HG03066 (cell line): Measurements from ENCODE around the gene NCF2.

ENCODE experiments used
- ATAC-seq: cut with Tn5 transposase; IDR thresholded peaks from one replicate; pipeline ENCODE4 v1.9.1; 2021; ENCODE audit warnings: low read depth; ENCODE audit not compliant: unreplicated experiment

NCF2 gene

DNA sequence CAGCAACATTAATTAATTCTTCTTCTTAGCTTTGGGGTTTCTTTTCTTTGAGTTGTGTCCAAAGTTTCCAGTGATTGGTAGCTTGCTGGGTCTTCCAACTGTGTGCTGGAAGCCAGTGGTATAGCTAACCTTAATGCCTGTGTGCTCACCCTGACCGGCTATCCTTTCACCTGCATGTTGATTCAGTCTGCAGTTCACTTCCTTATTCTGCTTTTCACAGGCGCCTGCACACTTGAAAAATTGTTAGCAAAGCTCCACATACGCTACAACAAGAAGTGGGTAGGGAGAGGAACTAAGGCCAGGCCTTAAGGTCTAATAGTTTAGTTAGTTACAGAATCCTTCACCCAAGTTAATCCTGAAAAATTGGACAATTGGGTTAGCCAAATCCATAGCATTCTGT, 35.7 kb downstream of the NCF2 start:
- ATAC-seq = no peak

DNA sequence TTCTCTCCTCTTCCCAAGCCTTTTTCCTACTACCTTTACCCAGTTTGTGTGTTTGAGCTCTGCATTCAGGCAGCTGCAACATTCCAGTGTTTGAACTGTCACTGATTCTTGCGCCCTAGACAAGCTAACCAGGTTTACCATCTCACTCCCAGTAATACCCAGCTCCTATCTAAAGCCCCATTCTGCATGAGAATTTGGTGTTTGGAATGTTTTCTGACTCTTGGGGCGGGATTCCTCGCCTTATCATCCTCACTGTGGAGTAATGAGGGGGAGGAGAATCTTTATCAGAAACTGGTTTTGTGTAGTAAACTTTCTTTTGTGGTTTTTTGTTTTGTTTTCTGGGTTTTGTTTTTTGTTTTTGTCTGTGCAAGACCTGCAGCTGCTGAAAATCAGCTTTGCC, 36.5 kb downstream of the NCF2 start:
- no peak for ATAC-seq

DNA sequence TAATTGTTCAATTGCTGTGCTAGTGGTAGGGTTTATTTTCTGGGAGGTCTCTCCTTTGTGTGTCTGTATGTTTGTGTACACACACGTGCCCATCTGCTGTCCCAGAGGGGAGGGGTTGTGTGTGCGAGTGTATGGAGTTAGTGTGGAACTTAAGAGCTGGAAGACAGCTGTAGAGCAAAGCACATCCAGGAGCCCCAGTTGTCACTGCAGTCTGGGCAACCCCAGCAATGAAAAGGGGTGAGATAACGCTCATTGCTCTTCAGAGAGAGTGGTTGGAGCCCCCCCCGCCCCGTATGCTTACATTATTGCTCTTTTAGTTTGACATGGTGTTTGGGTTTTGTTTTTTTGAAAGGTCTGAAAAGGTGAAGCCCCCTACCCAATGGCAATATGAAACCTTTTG, 36.9 kb downstream of the NCF2 start:
- ATAC-seq = no peak

DNA sequence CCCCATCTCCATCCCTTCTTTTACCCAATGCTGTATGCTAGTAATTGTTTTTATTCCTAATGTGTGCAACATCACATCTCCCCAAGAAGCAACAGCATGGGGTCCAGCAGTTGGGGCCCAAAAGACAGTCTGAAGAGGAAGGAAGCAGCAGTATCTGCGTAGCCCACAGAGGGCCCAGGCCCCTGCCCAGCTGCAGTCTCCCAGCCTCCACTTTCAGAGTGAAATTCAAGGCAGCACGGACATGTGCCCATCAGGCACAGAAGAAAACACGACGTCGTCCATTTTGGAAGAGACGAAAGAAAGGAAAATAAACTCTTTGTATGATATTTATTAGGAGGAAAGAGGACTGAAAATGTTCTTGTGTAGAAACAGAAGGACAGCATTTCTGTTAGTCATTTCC, 37.4 kb downstream of the NCF2 start:
- no peak for ATAC-seq

DNA sequence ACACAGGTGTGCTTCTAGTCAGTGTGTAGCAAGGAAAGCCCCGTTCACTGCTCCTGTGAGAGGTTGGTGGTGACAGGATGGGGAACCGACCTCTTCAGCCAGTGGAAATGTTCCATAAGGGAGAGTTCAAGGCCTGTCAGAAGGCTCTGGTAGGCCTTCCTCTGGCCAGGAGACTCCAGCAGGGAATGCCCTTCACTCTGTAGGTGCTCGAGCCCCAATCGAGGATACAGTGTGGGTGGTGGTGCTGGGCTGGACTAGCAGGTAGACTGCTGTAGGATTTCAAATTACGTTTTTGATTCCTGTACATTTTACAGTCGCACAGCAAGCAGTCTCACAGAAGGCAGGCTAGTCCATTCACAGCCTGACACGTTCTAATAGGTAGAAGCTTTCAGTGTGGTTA, 37.8 kb downstream of the NCF2 start:
- no peak for ATAC-seq

DNA sequence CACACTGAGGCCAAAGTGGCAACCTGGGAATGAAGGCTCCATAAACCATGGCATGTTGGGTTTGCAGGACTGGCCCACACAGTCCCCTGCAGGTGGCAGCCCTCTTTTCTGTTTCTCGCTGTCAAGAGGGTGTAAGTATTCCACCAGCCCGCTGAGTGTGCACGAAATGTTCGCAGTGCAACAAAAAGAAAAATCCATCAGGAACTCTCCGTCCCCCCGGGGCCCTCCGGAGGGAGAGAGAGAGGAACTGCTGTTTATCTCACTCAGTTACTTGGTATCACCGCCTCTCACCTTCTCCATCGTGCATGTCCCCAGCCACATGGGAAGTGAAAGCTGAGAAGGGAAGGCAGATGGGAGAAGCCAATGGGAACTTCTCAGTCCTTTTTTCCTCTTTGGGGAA, 38.3 kb downstream of the NCF2 start:
- no peak for ATAC-seq

DNA sequence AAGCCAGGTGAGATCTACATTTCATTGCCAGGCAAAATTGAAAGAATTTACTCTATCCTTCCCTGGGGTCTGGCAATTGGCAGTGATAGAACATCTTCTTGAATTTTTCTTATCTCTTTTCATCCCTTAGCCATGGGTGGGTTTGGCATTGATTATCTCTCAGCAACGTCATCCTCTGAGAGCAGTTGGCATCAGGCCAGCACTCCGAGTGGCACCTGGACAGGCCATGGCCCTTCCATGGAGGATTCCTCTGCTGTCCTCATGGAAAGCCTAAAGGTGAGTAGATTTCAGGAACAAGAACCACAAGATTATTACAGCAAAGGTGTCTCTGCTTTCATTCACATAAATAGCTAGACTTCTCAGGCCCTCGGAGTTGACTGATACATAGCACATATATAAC, 39.3 kb downstream of the NCF2 start:
- ATAC-seq = no peak

DNA sequence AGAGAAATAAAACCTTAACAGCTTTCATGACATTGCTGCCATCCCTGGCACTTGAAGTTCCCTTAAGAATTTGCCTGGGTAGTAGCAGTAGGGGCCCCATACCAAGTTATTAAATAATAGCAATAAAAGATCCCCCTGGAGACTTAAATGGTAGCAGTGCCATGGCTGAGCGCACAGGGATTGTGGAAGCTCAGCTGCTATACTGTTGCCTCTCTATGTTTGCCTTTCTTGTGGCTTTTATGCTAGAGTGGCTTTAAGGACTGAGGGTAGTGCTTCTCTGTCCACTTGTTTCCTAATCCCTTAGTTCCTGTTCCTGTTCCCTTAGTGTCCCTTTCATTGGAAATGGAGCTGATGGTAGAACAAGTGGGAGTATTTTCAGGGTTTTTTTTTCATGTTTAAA, 42.1 kb downstream of the NCF2 start:
- ATAC-seq = no peak

DNA sequence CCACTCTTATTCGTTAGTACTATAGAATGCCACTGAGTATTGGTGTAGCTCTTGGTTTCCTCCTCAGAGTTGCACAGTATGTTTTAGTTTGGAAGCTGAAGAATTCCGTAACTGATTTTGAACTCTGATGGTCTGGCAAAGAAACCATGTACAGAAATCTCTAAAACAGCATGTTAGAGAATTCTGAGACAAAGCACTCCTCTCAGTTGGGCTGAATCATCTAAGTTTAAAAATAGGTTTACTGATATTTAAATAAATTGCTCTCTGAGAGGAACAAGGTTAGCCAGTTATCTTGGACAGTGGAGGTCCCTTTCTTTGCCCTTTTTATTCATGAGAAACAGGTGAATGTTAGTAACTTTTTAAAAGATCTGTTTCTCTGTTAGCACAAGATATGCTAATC, 43.8 kb downstream of the NCF2 start:
- no peak for ATAC-seq

DNA sequence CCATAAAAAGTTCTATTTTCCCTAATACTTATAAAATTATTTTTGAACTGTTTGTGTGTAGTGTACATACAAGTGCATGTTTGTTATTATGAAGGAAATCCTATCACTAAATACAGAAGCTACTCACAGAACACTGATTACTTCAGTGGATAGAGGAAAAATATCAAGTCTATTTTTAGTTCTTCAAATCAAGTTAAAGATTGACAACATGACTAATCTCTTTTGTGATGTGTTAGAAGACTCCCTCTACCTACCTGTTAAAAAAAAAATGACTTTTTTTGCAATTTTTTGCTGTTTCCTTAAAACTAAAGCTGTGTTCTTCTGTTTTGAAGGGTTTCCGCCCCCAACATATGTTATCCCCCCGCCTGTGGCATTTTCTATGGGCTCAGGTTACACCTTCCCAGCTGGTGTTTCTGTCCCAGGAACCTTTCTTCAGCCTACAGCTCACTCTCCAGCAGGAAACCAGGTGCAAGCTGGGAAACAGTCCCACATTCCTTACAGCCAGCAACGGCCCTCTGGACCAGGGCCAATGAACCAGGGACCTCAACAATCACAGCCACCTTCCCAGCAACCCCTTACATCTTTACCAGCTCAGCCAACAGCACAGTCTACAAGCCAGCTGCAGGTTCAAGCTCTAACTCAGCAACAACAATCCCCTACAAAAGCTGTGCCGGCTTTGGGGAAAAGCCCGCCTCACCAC, 45.5 kb downstream of the NCF2 start:
- ATAC-seq = no peak

DNA sequence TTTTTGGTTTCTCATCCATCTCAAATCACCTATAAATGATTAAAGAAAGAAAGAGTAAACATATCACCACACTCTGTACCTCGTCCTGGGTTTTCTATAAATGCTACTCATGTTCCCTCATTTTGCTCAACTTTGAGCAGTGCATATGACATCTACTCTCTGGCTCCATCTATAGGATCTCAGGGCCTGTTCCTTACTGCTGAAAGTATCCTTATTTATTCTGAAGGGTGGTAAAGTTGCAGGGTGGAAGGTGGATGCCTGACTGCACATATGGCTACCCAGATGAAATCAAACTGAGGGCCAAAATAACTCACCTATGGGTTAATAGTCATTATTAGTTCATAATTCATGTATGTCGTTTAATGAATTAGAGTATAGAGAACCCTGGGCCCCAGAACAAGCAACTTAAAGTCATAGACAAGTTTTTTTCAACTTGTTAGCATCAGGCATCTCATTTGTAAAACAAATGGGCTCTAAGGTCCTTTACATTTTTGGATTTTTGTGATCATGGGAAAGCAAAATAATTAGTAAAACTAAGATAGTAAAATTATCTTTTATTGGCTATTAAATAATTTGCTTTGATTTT, 46.5 kb downstream of the NCF2 start:
- ATAC-seq = no peak

DNA sequence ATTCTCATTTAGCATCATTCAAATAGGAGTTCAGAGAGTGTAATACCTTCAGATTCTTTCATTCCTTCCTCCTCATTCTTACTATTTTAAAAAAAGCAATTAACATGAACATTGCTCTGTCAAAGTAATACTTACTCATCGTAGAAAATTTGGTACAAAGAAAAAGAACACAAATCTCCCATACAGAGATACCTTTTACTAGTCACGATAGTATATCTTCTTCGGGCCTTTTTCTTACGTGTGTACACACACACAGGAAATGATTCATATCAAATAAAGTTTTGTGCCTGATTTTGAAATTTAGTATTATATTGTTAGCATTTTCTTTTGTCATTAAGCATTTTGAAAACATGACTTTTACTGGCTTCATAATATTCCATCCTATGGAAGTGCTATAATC, 52.9 kb downstream of the NCF2 start:
- ATAC-seq = no peak

DNA sequence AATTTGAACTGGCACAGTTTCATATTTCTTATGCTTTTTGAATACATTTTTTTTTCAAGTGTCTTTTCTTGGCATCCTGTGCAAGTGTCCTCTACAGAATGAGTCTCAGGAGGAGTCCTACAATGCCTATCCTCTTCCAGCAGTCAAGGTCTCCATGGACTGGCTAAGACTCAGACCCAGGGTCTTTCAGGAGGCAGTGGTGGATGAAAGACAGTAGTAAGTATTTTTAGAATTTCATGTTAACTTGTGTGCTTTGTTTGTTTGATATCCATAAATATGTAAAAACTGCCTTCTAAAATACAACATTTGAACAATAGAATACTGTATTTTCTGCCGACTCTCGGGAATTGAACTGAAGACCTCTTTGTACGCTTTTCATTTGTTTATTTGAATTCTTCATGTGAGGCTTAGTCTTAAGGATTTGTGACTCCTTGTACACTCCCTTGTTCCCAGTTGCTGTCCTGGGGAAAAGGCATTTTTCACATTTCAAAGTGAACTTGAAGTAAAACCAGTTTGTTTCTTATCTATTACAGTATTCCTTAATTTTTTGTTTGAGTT, 56.6 kb downstream of the NCF2 start:
- ATAC-seq = no peak

DNA sequence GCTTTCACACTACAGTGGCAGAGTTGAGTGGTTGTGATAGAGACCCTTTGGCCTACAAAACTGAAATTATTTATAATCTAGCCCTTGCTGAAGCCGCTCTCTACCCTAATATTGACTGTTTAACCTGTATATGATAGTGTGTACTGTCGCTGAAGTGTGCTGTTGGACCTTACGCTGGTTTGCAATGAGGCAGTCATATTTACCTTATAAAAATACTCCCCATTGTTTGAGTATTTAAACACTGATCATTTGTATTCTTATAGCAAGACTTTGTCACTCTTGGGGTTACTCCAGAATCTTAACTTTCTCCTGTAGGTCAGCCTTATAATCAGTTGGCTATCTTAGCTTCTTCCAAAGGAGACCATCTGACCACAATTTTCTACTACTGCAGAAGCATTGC, 61.7 kb downstream of the NCF2 start:
- no peak for ATAC-seq

DNA sequence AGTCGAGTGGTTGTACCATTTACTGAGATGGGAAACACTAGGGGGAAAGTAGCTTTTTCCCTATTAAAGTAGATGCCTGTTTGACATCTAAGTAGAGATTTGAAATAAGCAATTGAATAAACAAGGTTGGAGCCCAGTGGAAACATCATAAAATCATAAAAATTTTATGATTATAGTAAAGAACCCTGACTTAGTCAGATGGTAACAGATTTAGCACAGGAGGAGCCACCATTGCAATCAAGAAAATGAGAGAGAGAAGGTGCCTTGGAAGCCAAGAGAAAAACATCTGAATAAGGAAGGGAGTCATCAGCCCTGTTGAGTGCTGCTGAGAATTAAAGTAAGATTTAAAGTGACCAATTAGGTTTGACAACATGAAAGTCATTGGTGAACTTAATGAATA, 68.2 kb downstream of the NCF2 start:
- no peak for ATAC-seq

DNA sequence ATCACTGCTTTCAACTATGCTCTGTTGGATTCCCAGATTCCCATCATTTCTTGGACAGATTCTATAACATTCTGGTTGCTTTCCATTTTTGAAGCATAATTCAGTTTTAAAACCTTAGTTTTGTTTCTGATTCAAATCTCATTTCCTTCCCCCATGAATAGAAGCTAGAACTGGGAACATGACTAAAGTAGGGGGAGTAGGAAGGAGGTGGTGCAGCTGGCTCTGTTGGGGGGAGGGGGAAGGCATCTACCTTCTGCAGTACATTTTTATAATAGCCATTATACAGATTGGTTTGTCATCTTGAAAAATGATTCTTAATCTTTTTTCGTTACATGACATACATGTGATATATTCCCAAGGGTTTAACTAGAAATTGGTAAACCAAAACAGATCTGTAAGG, 69.9 kb downstream of the NCF2 start:
- ATAC-seq = no peak

DNA sequence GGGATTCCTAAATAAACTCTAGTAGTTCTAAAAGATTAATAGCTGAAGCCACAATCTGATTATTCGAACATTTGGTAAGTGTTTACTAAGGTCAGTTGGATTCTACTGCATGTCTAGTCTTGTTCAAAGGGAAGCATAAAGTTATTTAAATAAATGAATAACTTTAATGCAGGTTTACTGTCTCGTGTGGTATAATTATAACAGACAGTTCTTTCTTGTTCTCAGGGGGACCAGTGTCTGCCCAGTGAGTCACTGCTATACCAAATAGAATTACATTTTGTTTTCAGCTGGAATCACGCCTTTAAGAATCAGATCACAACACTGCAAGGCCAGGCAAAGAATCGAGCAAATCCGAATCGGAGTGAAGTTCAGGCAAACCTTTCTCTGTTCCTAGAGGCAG, 72.9 kb downstream of the NCF2 start:
- no peak for ATAC-seq

DNA sequence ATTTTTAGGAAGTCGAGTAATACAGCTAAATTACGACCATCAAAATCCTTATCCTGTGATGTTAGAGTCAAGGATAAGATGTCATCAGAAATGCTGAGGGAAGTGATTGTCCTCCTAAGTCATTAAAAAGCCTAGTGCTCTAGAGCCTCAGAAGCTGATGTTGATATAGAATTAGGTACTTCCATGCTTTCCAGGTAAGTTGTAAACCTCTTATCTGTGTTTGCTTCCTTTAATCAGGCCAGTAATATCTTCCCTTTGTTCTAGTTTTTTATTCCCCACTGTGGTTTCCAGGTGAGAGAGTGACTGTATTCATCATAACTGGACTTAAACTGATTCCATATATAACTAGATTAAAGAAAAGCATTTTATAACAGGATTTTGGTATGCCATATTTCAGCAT, 73.5 kb downstream of the NCF2 start:
- ATAC-seq = no peak

DNA sequence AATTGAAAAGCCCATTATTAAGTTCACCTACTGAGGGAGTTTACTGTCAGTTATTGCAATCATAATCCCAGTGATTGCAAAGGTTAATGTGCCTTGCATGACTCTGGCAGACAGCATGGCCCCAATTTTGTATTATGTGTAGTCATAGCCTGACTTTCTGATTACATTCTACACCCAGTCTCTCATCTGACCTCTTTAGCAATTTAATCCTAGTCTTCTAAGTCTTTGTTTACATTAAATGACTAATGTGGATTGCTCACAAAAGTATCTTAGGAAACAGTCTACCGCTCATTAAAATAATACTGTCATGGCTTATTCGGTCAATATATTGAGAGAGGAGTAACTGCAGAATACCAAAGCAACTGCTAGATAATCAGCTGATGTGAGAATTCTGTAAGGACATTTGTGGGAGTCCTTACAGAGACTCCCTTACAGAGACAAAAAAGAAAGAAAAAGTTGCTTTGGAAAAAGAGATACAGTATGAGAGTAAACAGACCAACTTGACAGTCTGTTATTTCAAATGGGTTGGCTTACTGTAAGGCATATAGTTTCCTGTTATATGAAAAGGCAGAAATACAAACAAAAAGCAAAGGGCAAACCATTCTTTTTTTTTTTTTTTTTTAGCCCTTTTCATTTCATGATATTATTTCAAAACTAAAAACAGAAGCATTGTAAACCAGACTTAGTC, 75.1 kb downstream of the NCF2 start:
- ATAC-seq = no peak

DNA sequence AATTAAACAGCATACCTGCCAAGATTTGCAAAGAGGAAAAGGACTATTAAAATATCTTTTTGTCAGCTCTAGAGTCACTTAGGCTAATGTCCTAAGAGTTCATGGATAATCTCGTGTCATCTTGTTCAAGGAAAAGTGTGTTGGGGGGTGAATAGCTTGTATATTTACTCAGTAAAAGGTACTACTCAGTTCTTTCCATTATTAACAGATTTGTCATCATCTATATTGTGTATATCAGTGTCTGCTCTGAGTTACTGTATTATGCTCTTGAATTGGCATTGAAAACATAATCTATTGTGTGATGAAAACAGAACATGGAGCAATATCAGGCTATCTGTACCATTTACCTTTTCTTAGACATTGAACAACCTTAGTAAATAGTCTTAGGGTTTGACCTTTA, 76.0 kb downstream of the NCF2 start:
- no peak for ATAC-seq

DNA sequence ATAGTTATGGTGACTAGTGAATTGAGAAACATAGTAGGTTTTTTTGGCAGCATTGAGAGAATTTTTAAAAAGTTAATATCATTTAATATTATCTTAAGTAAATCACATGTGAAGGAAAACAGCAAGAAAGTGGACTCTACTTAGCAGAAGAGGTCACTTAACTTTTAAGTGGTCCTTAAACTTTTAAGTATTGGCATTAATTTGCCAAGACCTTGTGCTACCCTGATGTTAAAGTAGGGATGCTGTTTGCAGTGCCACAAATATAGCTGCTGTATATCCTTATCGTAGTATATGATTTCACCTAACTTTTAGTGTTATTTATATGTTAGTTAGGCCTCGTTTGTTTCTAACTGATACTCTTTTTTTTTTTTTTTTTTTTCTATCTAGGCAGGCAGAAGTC, 77.8 kb downstream of the NCF2 start:
- ATAC-seq = no peak

DNA sequence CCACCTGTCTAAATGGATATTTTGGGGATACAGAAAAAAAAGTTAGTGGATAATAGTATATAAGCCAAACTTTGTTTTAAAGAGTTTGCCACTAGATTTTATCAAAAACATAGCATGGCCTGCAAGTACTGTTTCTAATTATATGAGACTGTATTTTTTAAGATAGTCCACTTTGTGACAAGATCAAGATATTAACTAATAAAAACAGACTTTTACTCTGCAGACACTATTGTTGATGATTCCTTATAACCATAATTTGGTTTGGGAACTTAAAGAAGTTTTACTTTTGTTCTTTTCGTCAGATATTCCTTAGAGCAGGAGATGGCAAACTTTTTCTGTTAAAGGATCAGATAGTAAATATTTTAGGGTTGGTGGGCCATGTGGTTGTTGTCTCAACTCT, 81.6 kb downstream of the NCF2 start:
- ATAC-seq = no peak
